DND-41 (cell line): ENCODE data around the gene ARHGEF2.

ENCODE experiments used
- ATAC-seq: fragments of 200-7000 bp; cut with Tn5 transposase; 3 replicates; pipeline ENCODE4 v1.9.1; 2021; ENCODE audit warnings: low read depth; ENCODE audit not compliant: insufficient read depth
- DNase-seq: peaks from one replicate; pipeline ENCODE4 v3.0.0-alpha.2; 2020
- H2AFZ ChIP-seq: 2 replicates; pipeline ENCODE4 v1.6.0; 2012; ENCODE audit warnings: low read depth, low read length
- H3K27ac ChIP-seq: 2 replicates; pipeline ENCODE4 v1.5.1; 2012; ENCODE audit warnings: low read length, inconsistent platforms
- H3K27me3 ChIP-seq: fragments of 200-600 bp; sonication (generic); 2 replicates; pipeline ENCODE4 v1.6.0; 2012; ENCODE audit warnings: low read length, mild to moderate bottlenecking, inconsistent platforms; ENCODE audit not compliant: insufficient read depth, poor library complexity
- H3K36me3 ChIP-seq: 2 replicates; pipeline ENCODE4 v1.5.1; 2012; ENCODE audit warnings: low read length, inconsistent platforms; ENCODE audit not compliant: insufficient read depth
- H3K4me1 ChIP-seq: 2 replicates; pipeline ENCODE4 v1.5.1; 2012; ENCODE audit warnings: mild to moderate bottlenecking, low read length; ENCODE audit not compliant: insufficient read depth
- H3K4me2 ChIP-seq: 2 replicates; pipeline ENCODE4 v1.6.0; 2012; ENCODE audit warnings: mild to moderate bottlenecking, moderate library complexity, low read length, inconsistent platforms; ENCODE audit not compliant: insufficient read depth
- H3K4me3 ChIP-seq, 2 experiments: fragments of 200-600 bp in 1 of 2; shearing (Covaris generic) in 1 of 2; 2 replicates each; pipeline ENCODE4 v1.5.1; 2012 to 2016; ENCODE audit warnings: inconsistent platforms in 2 of 2, low read length in 2 of 2, mild to moderate bottlenecking in 2 of 2, low read depth in 1 of 2, moderate library complexity in 1 of 2
- H3K79me2 ChIP-seq: 2 replicates; pipeline ENCODE4 v1.6.0; 2012; ENCODE audit warnings: low read length, inconsistent platforms; ENCODE audit not compliant: insufficient read depth
- H3K9ac ChIP-seq: 2 replicates; pipeline ENCODE4 v1.6.0; 2012; ENCODE audit warnings: low read depth, mild to moderate bottlenecking, inconsistent platforms, low read length, moderate library complexity
- H3K9me3 ChIP-seq: 2 replicates; pipeline ENCODE4 v1.5.1; 2012; ENCODE audit warnings: low read length, moderate library complexity, mild to moderate bottlenecking, inconsistent platforms; ENCODE audit not compliant: insufficient read depth, severe bottlenecking
- H4K20me1 ChIP-seq: 2 replicates; pipeline ENCODE4 v1.6.0; 2012; ENCODE audit warnings: low read length; ENCODE audit not compliant: insufficient read depth
- EZH2 ChIP-seq: IDR thresholded peaks from 3 replicates; pipeline ENCODE4 v1.6.1; 2012; ENCODE audit warnings: borderline replicate concordance, low read depth, mild to moderate bottlenecking, moderate library complexity, low read length, inconsistent platforms; ENCODE audit not compliant: severe bottlenecking
- TF ChIP-seq, protein P1 (sequence below): IDR thresholded peaks from 2 replicates; pipeline ENCODE4 v1.5.1; 2012; ENCODE audit warnings: borderline replicate concordance, low read length, moderate library complexity, mild to moderate bottlenecking; ENCODE audit not compliant: poor library complexity, severe bottlenecking; ENCODE audit errors: extremely low read depth

ARHGEF2 gene

DNA sequence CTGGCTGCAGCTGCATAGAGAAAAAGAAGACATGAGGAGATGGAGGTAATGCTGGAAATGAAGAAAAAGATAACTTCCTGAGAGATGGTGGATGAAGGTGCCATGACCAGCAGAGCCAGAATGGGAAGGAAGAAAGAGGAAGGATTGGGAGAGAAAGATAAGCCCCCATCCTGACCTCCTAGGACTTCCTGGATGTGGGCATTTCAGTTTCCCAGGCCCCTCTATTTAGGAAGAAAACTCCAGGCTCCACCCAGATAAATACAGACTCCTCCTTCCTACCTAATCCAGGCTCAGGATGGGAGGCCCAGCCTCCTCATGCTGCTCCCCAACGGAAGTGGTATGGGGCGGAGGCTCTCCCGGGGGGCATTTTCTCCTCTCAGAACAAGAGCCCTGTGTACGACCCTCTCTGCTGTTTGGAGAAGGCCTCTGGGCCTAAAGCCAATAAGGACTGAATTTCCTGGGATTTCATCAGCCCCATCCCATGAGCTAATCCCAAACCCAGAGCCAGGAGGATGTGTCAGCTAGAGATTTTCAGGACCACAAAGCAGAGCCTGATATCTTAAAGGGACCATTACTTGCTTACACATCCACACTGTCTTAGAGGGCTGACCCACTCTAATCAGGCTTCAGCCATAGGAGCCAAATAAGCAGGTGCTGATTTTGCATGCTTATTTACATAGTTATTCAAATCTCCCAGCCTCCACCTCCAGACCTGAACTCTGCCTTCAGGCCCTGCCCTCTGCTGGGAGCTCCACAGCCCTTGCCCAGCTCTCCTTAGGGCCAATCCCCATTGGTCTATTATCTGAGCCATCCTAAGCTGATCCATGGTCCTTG is 5.1 kb upstream of the ARHGEF2 start:
- TF ChIP-seq EZH2: no peak
- TF ChIP-seq, protein P1, sequence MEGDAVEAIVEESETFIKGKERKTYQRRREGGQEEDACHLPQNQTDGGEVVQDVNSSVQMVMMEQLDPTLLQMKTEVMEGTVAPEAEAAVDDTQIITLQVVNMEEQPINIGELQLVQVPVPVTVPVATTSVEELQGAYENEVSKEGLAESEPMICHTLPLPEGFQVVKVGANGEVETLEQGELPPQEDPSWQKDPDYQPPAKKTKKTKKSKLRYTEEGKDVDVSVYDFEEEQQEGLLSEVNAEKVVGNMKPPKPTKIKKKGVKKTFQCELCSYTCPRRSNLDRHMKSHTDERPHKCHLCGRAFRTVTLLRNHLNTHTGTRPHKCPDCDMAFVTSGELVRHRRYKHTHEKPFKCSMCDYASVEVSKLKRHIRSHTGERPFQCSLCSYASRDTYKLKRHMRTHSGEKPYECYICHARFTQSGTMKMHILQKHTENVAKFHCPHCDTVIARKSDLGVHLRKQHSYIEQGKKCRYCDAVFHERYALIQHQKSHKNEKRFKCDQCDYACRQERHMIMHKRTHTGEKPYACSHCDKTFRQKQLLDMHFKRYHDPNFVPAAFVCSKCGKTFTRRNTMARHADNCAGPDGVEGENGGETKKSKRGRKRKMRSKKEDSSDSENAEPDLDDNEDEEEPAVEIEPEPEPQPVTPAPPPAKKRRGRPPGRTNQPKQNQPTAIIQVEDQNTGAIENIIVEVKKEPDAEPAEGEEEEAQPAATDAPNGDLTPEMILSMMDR: no peak
- Histone ChIP-seq H3K4me1 (peaks cover 15% of the 10 kb centered on the region), H3K27me3 (no peaks in the 10 kb centered on the region), H3K4me2 (no peak overlapping the region), H3K79me2 (peaks cover 10% of the 10 kb centered on the region), H3K27ac (no peak overlapping the region), H4K20me1 (no peaks in the 10 kb centered on the region), H3K9ac (no peak overlapping the region), H3K4me3 (no peak overlapping the region), H3K36me3 (no peaks in the 10 kb centered on the region), H3K9me3 (no peaks in the 10 kb centered on the region), H2AFZ (no peak overlapping the region)
- ATAC-seq: 0 out of 3 replicates have a peak, but pooled peaks have one; percentile 12
- no peak for DNase-seq

- Histone ChIP-seq H3K27ac (no peak overlapping the region), H3K27me3 (no peaks in the 10 kb centered on the region), H2AFZ (no peak overlapping the region), H3K9me3 (no peaks in the 10 kb centered on the region), H3K4me2 (no peak overlapping the region), H4K20me1 (peaks cover 6% of the 10 kb centered on the region; the same call in 1 of the 2 replicates), H3K4me3 (no peak overlapping the region), H3K4me1 (peaks cover 22% of the 10 kb centered on the region), H3K9ac (no peak overlapping the region), H3K36me3 (peaks cover 2% of the 10 kb centered on the region; the same call in 1 of the 2 replicates), H3K79me2 (peaks cover 23% of the 10 kb centered on the region)
- TF ChIP-seq, protein P1: no peak
- no peak for TF ChIP-seq EZH2
- ATAC-seq: no peak
- DNase-seq: no peak
Measured at GRCh38 chr1:155982106-155982505, 3.8 kb upstream of the ARHGEF2 start.

- H3K27ac ChIP-seq: no peak overlapping the region
Measured at GRCh38 chr1:155981266-155982088, 3.1 kb upstream of the ARHGEF2 start.

More at GRCh38 chr1:155981266-155982088, 3.1 kb upstream of the ARHGEF2 start:
- H3K4me1 ChIP-seq: peaks cover 28% of the 10 kb centered on the region
- H3K79me2 ChIP-seq: peaks cover 27% of the 10 kb centered on the region
- H2AFZ ChIP-seq: no peak overlapping the region
- ATAC-seq (no peak), DNase-seq (peak; percentile 26)
- no peak for TF ChIP-seq EZH2
- TF ChIP-seq, protein P1: no peak
- H3K9ac ChIP-seq: no peak overlapping the region
- peaks cover 2% of the 10 kb centered on the region; the same call in 1 of the 2 replicates for H3K36me3 ChIP-seq
- no peaks in the 10 kb centered on the region for H3K9me3 ChIP-seq
- H3K4me3 ChIP-seq: no peak overlapping the region
- peaks cover 9% of the 10 kb centered on the region; the same call in 1 of the 2 replicates for H4K20me1 ChIP-seq
- H3K27me3 ChIP-seq: no peaks in the 10 kb centered on the region
- no peak overlapping the region for H3K4me2 ChIP-seq
